GM11168 (cell line): ENCODE results near the gene MED28.

Source experiments
- in situ Hi-C: fragments of 300-500 bp; cut with MboI; formaldehyde crosslinking; loops from one replicate; pipeline ENCODE4 v1.12.0; 2022; ENCODE audit warnings: low sequenced_read_pairs; ENCODE audit not compliant: unreplicated experiment

Gene MED28

GRCh38 chr4:17613761-17614415 is 553 bp upstream of the MED28 start:
- in situ Hi-C loops = no loop called here

- in situ Hi-C loops = no loop called here
Observed at GRCh38 chr4:17616283-17616682, 1.8 kb downstream of the MED28 start.

GRCh38 chr4:17618926-17619325 is 4.5 kb downstream of the MED28 start:
- in situ Hi-C loops = no loop called here

GRCh38 chr4:17619416-17620105 is 5.1 kb downstream of the MED28 start:
- in situ Hi-C loops = no loop called here

GRCh38 chr4:17623451-17624001 is 9.1 kb downstream of the MED28 start:
- in situ Hi-C loops = no loop called here

GRCh38 chr4:17624821-17625220 is 10.4 kb downstream of the MED28 start:
- in situ Hi-C loops = no loop called here

GRCh38 chr4:17630228-17630627 is 15.8 kb downstream of the MED28 start:
- in situ Hi-C loops = loop anchor here (5.0 kb wide), 1 partner anchor 83 kb away; no protein-coding TSS in a partner anchor

- in situ Hi-C loops = loop anchor here (5.0 kb wide), 1 partner anchor 86 kb away; no protein-coding TSS in a partner anchor
Observed at GRCh38 chr4:17633600-17633999, 19.2 kb downstream of the MED28 start.

- in situ Hi-C loops = no loop called here
Observed at GRCh38 chr4:17635056-17635455, 20.6 kb downstream of the MED28 start.

- in situ Hi-C loops = no loop called here
Observed at GRCh38 chr4:17636341-17636695, 21.9 kb downstream of the MED28 start.

- in situ Hi-C loops = no loop called here
Observed at GRCh38 chr4:17636696-17637622, 22.5 kb downstream of the MED28 start.

- in situ Hi-C loops = no loop called here
Observed at GRCh38 chr4:17639136-17639535, 24.7 kb downstream of the MED28 start.

- in situ Hi-C loops = no loop called here
Observed at GRCh38 chr4:17642398-17642783, 27.9 kb downstream of the MED28 start.

GRCh38 chr4:17646693-17647092 is 32.3 kb downstream of the MED28 start:
- in situ Hi-C loops = no loop called here

GRCh38 chr4:17647176-17647806 is 32.9 kb downstream of the MED28 start:
- in situ Hi-C loops = no loop called here

- in situ Hi-C loops = no loop called here
Observed at GRCh38 chr4:17647927-17648326, 33.5 kb downstream of the MED28 start.

- in situ Hi-C loops = no loop called here
Observed at GRCh38 chr4:17650406-17650805, 36.0 kb downstream of the MED28 start.

GRCh38 chr4:17654701-17655100 is 40.3 kb downstream of the MED28 start:
- in situ Hi-C loops = no loop called here

GRCh38 chr4:17657090-17657489 is 42.6 kb downstream of the MED28 start:
- in situ Hi-C loops = no loop called here

- in situ Hi-C loops = no loop called here
Observed at GRCh38 chr4:17657849-17658248, 43.4 kb downstream of the MED28 start.
